ENCODE results near the gene PPCDC.

PPCDC gene

DNA sequence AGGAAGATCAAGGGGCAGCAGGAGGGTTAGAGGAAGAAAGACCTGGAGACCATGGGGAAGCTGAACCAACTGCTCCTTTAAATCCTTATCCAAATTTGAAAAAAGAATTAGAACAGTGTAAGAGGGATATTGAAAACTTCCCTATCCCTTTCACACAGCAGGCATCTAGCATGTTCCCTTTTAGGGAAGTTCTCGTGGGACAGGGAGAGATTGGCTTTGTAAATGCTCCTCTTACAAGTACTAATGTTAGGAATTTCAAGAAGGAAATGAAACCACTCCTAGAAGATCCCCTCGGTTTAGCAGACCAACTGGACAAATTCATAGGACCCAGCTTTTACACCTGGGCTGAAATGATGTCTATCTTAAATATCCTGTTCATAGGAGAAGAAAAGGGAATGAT is 41.5 kb downstream of the PPCDC start:
- Histone ChIP-seq H3K18ac (ENCODE audit: low read length) (no peak overlapping the region), H2BK120ac (ENCODE audit: low read depth, low read length) (no peak overlapping the region), H2BK15ac (ENCODE audit: low read length) (no peak overlapping the region), H3K79me1 (ENCODE audit: low read depth, low read length) (no peaks in the 10 kb centered on the region), H3K4me3 (ENCODE audit: low read length in 2 of 2) (no peak overlapping the region), H3K27ac (replicated peaks; ENCODE audit: low read length) (no peak overlapping the region), H3K23ac (ENCODE audit: low read depth, low read length, poor library complexity) (no peak overlapping the region), H4K8ac (ENCODE audit: low read depth, low read length) (no peak overlapping the region), H3K9ac (ENCODE audit: low read depth, low read length, poor library complexity) (no peak overlapping the region), H2BK5ac (ENCODE audit: low read length) (no peak overlapping the region), H3K27me3 (ENCODE audit: control insufficient read depth in 3 of 3, insufficient read depth in 3 of 3, low read depth in 1 of 3, low read length in 3 of 3) (no peaks in the 10 kb centered on the region), H2BK12ac (ENCODE audit: low read length) (no peak overlapping the region), H3K4me2 (ENCODE audit: insufficient read depth, low read length, poor library complexity, severe bottlenecking) (no peak overlapping the region), H3K14ac (ENCODE audit: low read length) (no peak overlapping the region), H3K4me1 (ENCODE audit: control insufficient read depth in 2 of 2, insufficient read depth in 1 of 2, low read depth in 1 of 2, low read length in 2 of 2) (peaks cover 0 to 15% of the 10 kb centered on the region in 2 donors), H2AK5ac (ENCODE audit: low read depth, low read length) (no peak overlapping the region), H3K36me3 (replicated peaks in 1 of 2; ENCODE audit: control insufficient read depth in 2 of 2, insufficient read depth in 2 of 2, low read length in 2 of 2) (no peaks in the 10 kb centered on the region), H2AFZ (ENCODE audit: low read length) (peak overlapping the region; percentile 4), H3K9me3 (replicated peaks in 1 of 2; ENCODE audit: control insufficient read depth in 2 of 2, insufficient read depth in 1 of 2, low read depth in 1 of 2, low read length in 2 of 2) (peaks cover 0 to 3% of the 10 kb centered on the region in 2 donors), H4K91ac (ENCODE audit: low read depth, low read length, poor library complexity) (no peak overlapping the region), H3K4ac (ENCODE audit: low read length) (no peak overlapping the region)
- WGBS, 2 donors (ENCODE audit: extremely low coverage in 2 of 2, insufficient read length in 2 of 2, insufficient replicate concordance in 1 of 2) = no CpG with 5 or more reads among the region's 2 CpGs
- DNase-seq (ENCODE audit: low spot score) = no peak

DNA sequence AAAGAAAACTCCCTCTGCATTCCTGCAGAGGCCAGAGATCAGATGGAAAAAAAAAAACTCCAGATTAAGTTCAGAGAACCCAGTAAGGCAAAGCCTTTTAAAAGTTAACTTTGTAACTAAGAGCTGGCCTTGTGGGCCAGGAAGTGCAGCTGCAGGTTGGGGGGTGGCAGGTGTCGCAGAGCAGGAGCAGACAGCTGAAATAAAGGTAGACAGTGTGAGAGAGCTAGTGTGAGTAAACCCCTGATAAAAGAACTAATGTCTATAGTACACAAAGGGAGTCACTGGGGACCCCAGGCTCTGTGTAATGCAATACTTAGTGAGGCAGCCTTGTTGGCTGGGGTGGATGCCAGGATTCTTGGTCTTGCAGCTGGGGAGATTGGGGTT is 42.1 kb downstream of the PPCDC start:
- Histone ChIP-seq H3K27me3 (ENCODE audit: control insufficient read depth in 3 of 3, insufficient read depth in 3 of 3, low read depth in 1 of 3, low read length in 3 of 3) (no peaks in the 10 kb centered on the region), H3K14ac (ENCODE audit: low read length) (no peak overlapping the region), H4K91ac (ENCODE audit: low read depth, low read length, poor library complexity) (no peak overlapping the region), H2AK5ac (ENCODE audit: low read depth, low read length) (no peak overlapping the region), H3K27ac (replicated peaks; ENCODE audit: low read length) (no peak overlapping the region), H3K4ac (ENCODE audit: low read length) (no peak overlapping the region), H3K4me1 (ENCODE audit: control insufficient read depth in 2 of 2, insufficient read depth in 1 of 2, low read depth in 1 of 2, low read length in 2 of 2) (peaks cover 0 to 15% of the 10 kb centered on the region in 2 donors), H2BK15ac (ENCODE audit: low read length) (no peak overlapping the region), H3K23ac (ENCODE audit: low read depth, low read length, poor library complexity) (no peak overlapping the region), H2BK120ac (ENCODE audit: low read depth, low read length) (no peak overlapping the region), H4K8ac (ENCODE audit: low read depth, low read length) (no peak overlapping the region), H3K18ac (ENCODE audit: low read length) (no peak overlapping the region), H3K4me2 (ENCODE audit: insufficient read depth, low read length, poor library complexity, severe bottlenecking) (no peak overlapping the region), H3K79me1 (ENCODE audit: low read depth, low read length) (no peaks in the 10 kb centered on the region), H3K36me3 (replicated peaks in 1 of 2; ENCODE audit: control insufficient read depth in 2 of 2, insufficient read depth in 2 of 2, low read length in 2 of 2) (no peaks in the 10 kb centered on the region), H2AFZ (ENCODE audit: low read length) (peak overlapping the region; percentile 4), H2BK12ac (ENCODE audit: low read length) (no peak overlapping the region), H3K4me3 (ENCODE audit: low read length in 2 of 2) (no peak overlapping the region), H2BK5ac (ENCODE audit: low read length) (no peak overlapping the region), H3K9ac (ENCODE audit: low read depth, low read length, poor library complexity) (no peak overlapping the region), H3K9me3 (replicated peaks in 1 of 2; ENCODE audit: control insufficient read depth in 2 of 2, insufficient read depth in 1 of 2, low read depth in 1 of 2, low read length in 2 of 2) (peaks cover 0 to 3% of the 10 kb centered on the region in 2 donors)
- DNase-seq (ENCODE audit: low spot score) = no peak
- WGBS, 2 donors (ENCODE audit: extremely low coverage in 2 of 2, insufficient read length in 2 of 2, insufficient replicate concordance in 1 of 2) = no CpG with 5 or more reads among the region's 1 CpG

DNA sequence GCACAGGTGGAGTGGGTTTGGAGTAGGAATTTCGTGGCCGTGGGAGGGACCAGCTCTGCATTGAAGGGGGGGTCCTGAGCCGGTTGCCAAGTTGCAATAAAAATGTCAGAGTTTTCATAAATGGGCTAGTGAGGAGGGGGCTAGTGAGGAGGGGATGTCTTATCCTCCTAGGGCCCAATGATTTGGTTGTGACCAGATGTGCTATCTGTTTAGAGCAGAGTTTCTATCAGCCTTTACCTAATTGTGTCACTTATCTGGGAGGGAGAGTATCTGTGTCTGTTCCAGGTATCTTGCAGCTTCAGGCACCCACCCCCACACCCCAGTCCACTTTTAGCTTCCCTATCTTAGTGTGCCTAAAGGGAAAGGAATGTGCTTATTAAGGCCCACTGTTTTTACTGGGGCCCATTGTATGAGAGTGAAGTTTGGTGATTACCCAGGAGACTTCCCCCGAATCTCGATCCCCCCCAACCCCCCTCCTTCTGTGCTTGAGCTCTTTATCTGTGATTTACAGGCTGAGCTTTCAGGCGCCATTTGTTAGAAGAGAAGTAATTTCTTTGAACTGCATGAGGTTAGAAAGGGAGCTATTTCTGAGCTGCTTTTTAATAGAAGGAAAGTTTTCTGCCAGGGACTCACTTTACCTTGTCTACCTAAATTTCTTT is 42.6 kb downstream of the PPCDC start:
- Histone ChIP-seq H2AK5ac (ENCODE audit: low read depth, low read length) (no peak overlapping the region), H2BK15ac (ENCODE audit: low read length) (no peak overlapping the region), H3K79me1 (ENCODE audit: low read depth, low read length) (no peaks in the 10 kb centered on the region), H2BK12ac (ENCODE audit: low read length) (no peak overlapping the region), H3K27me3 (ENCODE audit: control insufficient read depth in 3 of 3, insufficient read depth in 3 of 3, low read depth in 1 of 3, low read length in 3 of 3) (no peaks in the 10 kb centered on the region), H3K36me3 (replicated peaks in 1 of 2; ENCODE audit: control insufficient read depth in 2 of 2, insufficient read depth in 2 of 2, low read length in 2 of 2) (no peaks in the 10 kb centered on the region), H3K27ac (replicated peaks; ENCODE audit: low read length) (no peak overlapping the region), H3K4me3 (ENCODE audit: low read length in 2 of 2) (no peak overlapping the region), H4K8ac (ENCODE audit: low read depth, low read length) (no peak overlapping the region), H2AFZ (ENCODE audit: low read length) (peak overlapping the region; percentile 24), H3K4me2 (ENCODE audit: insufficient read depth, low read length, poor library complexity, severe bottlenecking) (no peak overlapping the region), H4K91ac (ENCODE audit: low read depth, low read length, poor library complexity) (no peak overlapping the region), H2BK5ac (ENCODE audit: low read length) (no peak overlapping the region), H3K23ac (ENCODE audit: low read depth, low read length, poor library complexity) (no peak overlapping the region), H2BK120ac (ENCODE audit: low read depth, low read length) (no peak overlapping the region), H3K9ac (ENCODE audit: low read depth, low read length, poor library complexity) (no peak overlapping the region), H3K18ac (ENCODE audit: low read length) (no peak overlapping the region), H3K9me3 (replicated peaks in 1 of 2; ENCODE audit: control insufficient read depth in 2 of 2, insufficient read depth in 1 of 2, low read depth in 1 of 2, low read length in 2 of 2) (peaks cover 0 to 3% of the 10 kb centered on the region in 2 donors), H3K4ac (ENCODE audit: low read length) (no peak overlapping the region), H3K4me1 (ENCODE audit: control insufficient read depth in 2 of 2, insufficient read depth in 1 of 2, low read depth in 1 of 2, low read length in 2 of 2) (peaks cover 0 to 15% of the 10 kb centered on the region in 2 donors), H3K14ac (ENCODE audit: low read length) (no peak overlapping the region)
- DNase-seq (ENCODE audit: low spot score) = no peak
- no CpG with 5 or more reads among the region's 6 CpGs for WGBS, 2 donors (ENCODE audit: extremely low coverage in 2 of 2, insufficient read length in 2 of 2, insufficient replicate concordance in 1 of 2)

DNA sequence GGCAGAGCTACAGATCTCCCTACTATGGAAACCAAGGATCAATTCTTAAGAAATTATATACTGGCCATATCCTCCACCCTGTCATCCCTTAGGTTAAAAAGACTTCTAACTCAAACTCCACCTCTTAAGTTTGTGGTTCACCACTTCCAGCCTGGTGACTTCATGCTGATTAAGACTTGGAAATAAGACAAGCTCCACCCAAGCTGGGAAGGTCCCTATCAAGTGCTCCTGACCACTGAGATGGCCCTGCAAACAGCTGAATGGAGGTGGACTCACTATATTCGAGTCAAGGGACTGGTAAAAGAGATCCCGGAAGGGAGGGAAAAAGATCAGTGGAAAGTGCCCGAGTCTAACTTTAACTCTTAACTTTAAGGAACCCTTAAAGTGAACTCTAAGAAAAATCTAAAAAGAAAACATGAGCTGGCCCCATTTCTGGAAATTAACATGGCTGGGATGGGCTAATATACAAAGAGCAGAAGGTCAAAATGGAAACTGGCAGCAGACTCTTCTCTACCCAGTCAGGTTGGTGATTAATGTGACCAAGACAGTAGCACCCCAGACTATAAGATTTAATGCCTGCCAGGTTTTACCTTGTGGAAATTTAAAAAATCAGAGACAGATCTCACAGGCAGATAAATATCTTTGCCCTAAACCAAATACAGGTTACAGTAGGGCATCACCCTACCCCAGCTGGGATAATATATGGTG is 43.9 kb downstream of the PPCDC start:
- no CpG with 5 or more reads among the region's 3 CpGs for WGBS, 2 donors (ENCODE audit: extremely low coverage in 2 of 2, insufficient read length in 2 of 2, insufficient replicate concordance in 1 of 2)
- no peaks in the 10 kb centered on the region for H3K79me1 ChIP-seq (ENCODE audit: low read depth, low read length)

More for the DNA sequence above, 43.9 kb downstream of the PPCDC start:
- H2BK15ac ChIP-seq (ENCODE audit: low read length) = no peak overlapping the region
- no peak overlapping the region for H2AFZ ChIP-seq (ENCODE audit: low read length)
- H3K4ac ChIP-seq (ENCODE audit: low read length) = no peak overlapping the region
- DNase-seq (ENCODE audit: low spot score) = no peak
- H3K4me2 ChIP-seq (ENCODE audit: insufficient read depth, low read length, poor library complexity, severe bottlenecking) = no peak overlapping the region
- H2BK12ac ChIP-seq (ENCODE audit: low read length) = no peak overlapping the region
- H3K23ac ChIP-seq (ENCODE audit: low read depth, low read length, poor library complexity) = no peak overlapping the region
- no peaks in the 10 kb centered on the region for H3K36me3 ChIP-seq (replicated peaks in 1 of 2; ENCODE audit: control insufficient read depth in 2 of 2, insufficient read depth in 2 of 2, low read length in 2 of 2)
- no peaks in the 10 kb centered on the region for H3K27me3 ChIP-seq (ENCODE audit: control insufficient read depth in 3 of 3, insufficient read depth in 3 of 3, low read depth in 1 of 3, low read length in 3 of 3)
- no peak overlapping the region for H4K8ac ChIP-seq (ENCODE audit: low read depth, low read length)
- H2BK120ac ChIP-seq (ENCODE audit: low read depth, low read length) = no peak overlapping the region
- H4K91ac ChIP-seq (ENCODE audit: low read depth, low read length, poor library complexity) = no peak overlapping the region
- H3K18ac ChIP-seq (ENCODE audit: low read length) = no peak overlapping the region
- peaks cover 0 to 3% of the 10 kb centered on the region in 2 donors for H3K9me3 ChIP-seq (replicated peaks in 1 of 2; ENCODE audit: control insufficient read depth in 2 of 2, insufficient read depth in 1 of 2, low read depth in 1 of 2, low read length in 2 of 2)
- no peak overlapping the region for H3K14ac ChIP-seq (ENCODE audit: low read length)
- no peak overlapping the region for H2AK5ac ChIP-seq (ENCODE audit: low read depth, low read length)
- peaks cover 0 to 15% of the 10 kb centered on the region in 2 donors for H3K4me1 ChIP-seq (ENCODE audit: control insufficient read depth in 2 of 2, insufficient read depth in 1 of 2, low read depth in 1 of 2, low read length in 2 of 2)
- H3K9ac ChIP-seq (ENCODE audit: low read depth, low read length, poor library complexity) = no peak overlapping the region
- no peak overlapping the region for H3K27ac ChIP-seq (replicated peaks; ENCODE audit: low read length)
- H2BK5ac ChIP-seq (ENCODE audit: low read length) = no peak overlapping the region
- no peak overlapping the region for H3K4me3 ChIP-seq (ENCODE audit: low read length in 2 of 2)

Data from neuronal stem cell (in vitro differentiated cells).